ENCODE data around the gene PPP4R1. TPM values are rescaled to one million over a fixed set of nuclear protein-coding genes. Genes with fewer than 3 reads are reported as not detected.

PPP4R1 gene
- total and polyA plus RNA-seq, 2 of the 4 experiments (the other 2 are of a cell fraction): 80.6 to 123 TPM

GRCh38 chr18:9568186-9568585, 46.2 kb downstream of the PPP4R1 start:
- H2BK15ac ChIP-seq (ENCODE audit: low read depth, low read length): no peak overlapping the region
- H3K9me1 ChIP-seq (ENCODE audit: insufficient read depth, low read length): no peaks in the 10 kb centered on the region
- H2BK120ac ChIP-seq (ENCODE audit: low read depth, low read length): no peak overlapping the region
- H2BK5ac ChIP-seq (ENCODE audit: low read depth, low read length, poor library complexity, severe bottlenecking): no peak overlapping the region
- ATAC-seq (ENCODE audit: low read depth): no peak
- peaks cover 49 to 68% of the 10 kb centered on the region in 2 experiments for H3K79me1 ChIP-seq (ENCODE audit: low read depth in 1 of 2, low read length in 2 of 2)
- H3K4me2 ChIP-seq (ENCODE audit: low read depth, low read length): no peak overlapping the region
- H4K8ac ChIP-seq (ENCODE audit: low read depth in 2 of 2, low read length in 2 of 2): no peak overlapping the region
- no peaks in the 10 kb centered on the region; the same call in 1 of the 2 replicates for H3K4me1 ChIP-seq (ENCODE audit: control insufficient read depth, insufficient read depth, low read length)
- POLR2A ChIA-PET (ENCODE audit: unreplicated experiment): no interaction called here
- no peaks in the 10 kb centered on the region for H3K9me3 ChIP-seq (ENCODE audit: control insufficient read depth, insufficient read depth, low read length)
- CTCF ChIA-PET: interaction anchor here (0.6 kb wide), 1 partner anchor 13 kb away, joined by 4 read pairs; no protein-coding TSS in a partner anchor
- H3K4ac ChIP-seq (ENCODE audit: low read depth, low read length): no peak overlapping the region
- no peak overlapping the region for H3K9ac ChIP-seq (ENCODE audit: low read depth, low read length)
- intact Hi-C loops (cut with micrococcal nuclease): no loop called here
- no peak overlapping the region for H3K23ac ChIP-seq (ENCODE audit: low read depth, low read length)
- no TSS peak for BruUV-seq (replicated peaks)
- no peak for DNase-seq
- H2AFZ ChIP-seq (replicated peaks; ENCODE audit: low read length, poor library complexity): no peak overlapping the region
- H3K27me3 ChIP-seq (ENCODE audit: control insufficient read depth, insufficient read depth, low read length): no peaks in the 10 kb centered on the region
- no peak overlapping the region for H2AK9ac ChIP-seq (replicated peaks; ENCODE audit: low read depth, low read length, poor library complexity)
- no peak overlapping the region for H3K18ac ChIP-seq (ENCODE audit: low read depth, low read length)
- dilution Hi-C loops (cut with HindIII; ENCODE audit: low sequenced_read_pairs, unreplicated experiment): no loop called here
- H2AK5ac ChIP-seq (ENCODE audit: low read depth, low read length): no peak overlapping the region
- H2BK20ac ChIP-seq (ENCODE audit: low read depth, low read length): no peak overlapping the region
- H3K56ac ChIP-seq (ENCODE audit: extremely low read depth, insufficient read depth, low read length): no peak overlapping the region
- no peak overlapping the region for H3K14ac ChIP-seq (replicated peaks; ENCODE audit: low read depth, low read length)
- no peak overlapping the region for H3K27ac ChIP-seq (ENCODE audit: insufficient read depth, low read length)
- in situ Hi-C loops (cut with MboI; ENCODE audit: low sequenced_read_pairs): no loop called here
- TF ChIP-seq ELK1 (IDR thresholded peaks at IDR 0.05; ENCODE audit: borderline replicate concordance, low read depth, low read length) (no peak), RCOR1 (IDR thresholded peaks at IDR 0.05; ENCODE audit: insufficient replicate concordance, low read length) (no peak), CHD1 (IDR thresholded peaks at IDR 0.05; ENCODE audit: low read depth, low read length) (no peak), SMC3 (IDR thresholded peaks at IDR 0.05; ENCODE audit: low read depth, low read length) (no peak), MXI1 (IDR thresholded peaks at IDR 0.05; ENCODE audit: borderline replicate concordance, low read depth, low read length) (no peak), FOS (IDR thresholded peaks at IDR 0.05; ENCODE audit: low read depth, low read length) (no peak), RFX5 (IDR thresholded peaks at IDR 0.05; ENCODE audit: low read depth, low read length) (no peak), RAD21 (IDR thresholded peaks at IDR 0.05; ENCODE audit: low read length) (no peak), CTCF (conservative IDR thresholded peaks at IDR 0.05; ENCODE audit: low read depth, low read length) (no peak), POLR2A (IDR thresholded peaks at IDR 0.05; ENCODE audit: low read depth, low read length) (no peak), BHLHE40 (IDR thresholded peaks at IDR 0.05; ENCODE audit: low read depth, low read length) (no peak), CEBPB (IDR thresholded peaks at IDR 0.05; ENCODE audit: low read depth, low read length) (no peak), NFE2L2 (IDR thresholded peaks at IDR 0.05; ENCODE audit: low read depth, low read length) (no peak), MAFK (IDR thresholded peaks at IDR 0.05; ENCODE audit: low read depth, low read length) (no peak), MAZ (IDR thresholded peaks at IDR 0.05; ENCODE audit: borderline replicate concordance, low read depth, low read length) (no peak)
- peaks cover 11% of the 10 kb centered on the region; the same call in 1 of the 2 replicates for H4K20me1 ChIP-seq (ENCODE audit: insufficient read depth, low read length)
- H3K4me3 ChIP-seq (ENCODE audit: insufficient read depth, low read depth, low read length): no peak overlapping the region
- no peak overlapping the region for H4K5ac ChIP-seq (ENCODE audit: low read depth, low read length)
- peaks cover 33% of the 10 kb centered on the region for H3K36me3 ChIP-seq (ENCODE audit: control insufficient read depth, insufficient read depth, low read length)
- H4K91ac ChIP-seq (ENCODE audit: insufficient read depth, low read depth, low read length): no peak overlapping the region
